Activated T-helper 1 cell treated with anti-CD3 and anti-CD28 coated beads, Interleukin-2, amount 50 U/mL, for 16 hours (primary cell): ENCODE results near the gene BAMBI.
"Not testable (repeated sequence)": the region's sequence is repeated elsewhere in the genome, so short reads cannot be mapped to it uniquely, and the experiment has no call there.

ENCODE experiments used
- DNase-seq, 2 donors: peaks; one replicate each; pipeline ENCODE4 v3.0.0-alpha.2; 2020; ENCODE audit warnings: low read depth in 1 of 2, low spot score in 1 of 2

The BAMBI gene, protein sequence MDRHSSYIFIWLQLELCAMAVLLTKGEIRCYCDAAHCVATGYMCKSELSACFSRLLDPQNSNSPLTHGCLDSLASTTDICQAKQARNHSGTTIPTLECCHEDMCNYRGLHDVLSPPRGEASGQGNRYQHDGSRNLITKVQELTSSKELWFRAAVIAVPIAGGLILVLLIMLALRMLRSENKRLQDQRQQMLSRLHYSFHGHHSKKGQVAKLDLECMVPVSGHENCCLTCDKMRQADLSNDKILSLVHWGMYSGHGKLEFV

DNA sequence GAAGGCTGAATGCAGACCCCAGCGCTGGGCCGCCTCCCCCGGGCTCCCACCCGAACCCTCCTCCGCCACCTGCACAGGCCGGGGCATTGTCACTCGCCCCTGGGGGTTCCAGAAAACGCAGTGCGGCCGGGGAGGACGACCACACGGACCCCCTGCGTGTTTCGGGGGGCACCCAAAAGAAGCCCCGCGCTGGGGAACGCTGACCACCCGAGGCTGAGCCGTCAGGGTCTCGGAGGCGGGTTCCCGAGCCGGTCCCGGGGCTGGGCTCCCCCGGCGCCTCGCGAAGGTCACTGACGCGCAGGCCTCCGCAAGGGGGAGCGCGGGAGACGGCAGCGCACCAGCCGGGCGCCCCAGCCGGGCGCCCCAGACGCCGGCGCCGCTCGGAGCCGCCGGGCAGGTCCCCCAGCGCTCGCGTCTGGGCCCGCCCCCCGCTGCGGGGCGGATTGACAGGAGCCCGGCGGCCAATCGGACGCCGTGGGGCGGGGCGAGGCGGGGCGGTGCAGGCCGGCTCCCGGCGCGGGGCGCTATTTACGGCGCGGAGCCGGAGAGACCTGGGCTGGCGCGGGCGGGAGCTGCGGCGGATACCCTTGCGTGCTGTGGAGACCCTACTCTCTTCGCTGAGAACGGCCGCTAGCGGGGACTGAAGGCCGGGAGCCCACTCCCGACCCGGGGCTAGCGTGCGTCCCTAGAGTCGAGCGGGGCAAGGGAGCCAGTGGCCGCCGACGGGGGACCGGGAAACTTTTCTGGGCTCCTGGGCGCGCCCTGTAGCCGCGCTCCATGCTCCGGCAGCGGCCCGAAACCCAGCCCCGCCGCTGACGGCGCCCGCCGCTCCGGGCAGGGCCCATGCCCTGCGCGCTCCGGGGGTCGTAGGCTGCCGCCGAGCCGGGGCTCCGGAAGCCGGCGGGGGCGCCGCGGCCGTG is at the start of gene BAMBI:
TSS of gene BAMBI (plus strand) at position 554 of the 920 bp plus-strand sequence. CDS start 377 bp downstream, outside the sequence.
- peak; percentile 72 to 84 for DNase-seq

DNA sequence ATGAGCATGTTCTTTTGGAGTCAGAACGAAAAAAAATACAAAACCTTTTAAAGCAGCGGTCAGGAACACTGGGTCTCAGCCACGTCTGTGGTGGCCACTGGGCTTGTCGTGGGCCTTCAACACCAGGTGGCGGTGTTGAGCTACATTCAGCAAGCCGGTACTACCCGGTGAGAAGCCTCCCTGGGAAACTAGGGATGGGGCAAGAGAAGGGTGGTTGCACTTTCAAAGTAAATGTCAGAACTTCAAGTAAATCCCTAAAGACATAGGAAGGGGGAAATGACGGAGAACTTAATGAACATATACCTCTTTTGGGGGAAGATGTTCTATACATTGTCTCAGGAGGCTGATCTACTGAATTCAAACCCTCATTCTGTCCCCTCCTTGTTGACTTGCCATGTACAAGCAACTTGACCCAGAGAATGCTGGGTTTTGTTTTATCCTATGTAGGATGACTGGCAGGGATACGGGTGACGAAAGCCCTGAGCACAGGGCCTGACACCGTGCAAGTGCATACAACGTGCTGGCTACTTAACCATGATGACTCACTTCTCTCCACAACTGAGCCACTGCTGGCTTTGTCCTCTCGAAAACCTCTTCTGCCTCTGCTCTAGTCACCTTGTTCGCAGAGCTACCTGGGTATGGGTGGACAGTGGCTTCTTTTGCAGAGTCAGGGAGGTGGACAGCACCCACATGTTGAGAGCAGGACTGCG is 49.0 kb upstream of the BAMBI start:
- peak; percentile 27 to 33 for DNase-seq

- no peak for DNase-seq
Measured at GRCh38 chr10:28631896-28632583, 45.3 kb upstream of the BAMBI start.

DNA sequence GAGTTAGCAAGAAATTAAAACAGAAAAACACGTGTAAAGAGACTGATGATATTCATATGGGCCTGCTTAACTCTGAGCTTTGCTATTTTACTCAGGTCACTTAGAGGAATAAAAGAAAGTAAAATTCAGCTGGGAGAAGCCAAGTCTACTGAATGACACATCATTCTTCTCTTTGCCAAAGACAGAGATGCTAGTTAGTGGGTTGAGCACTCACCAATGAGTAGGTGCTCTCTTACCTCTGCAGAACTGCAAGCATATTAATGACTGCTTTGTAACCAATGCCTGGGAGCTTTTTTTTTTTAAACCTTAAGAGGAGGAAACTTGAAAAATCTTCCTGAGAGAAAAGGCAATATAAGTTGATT is 44.8 kb upstream of the BAMBI start:
- DNase-seq: no peak

DNA sequence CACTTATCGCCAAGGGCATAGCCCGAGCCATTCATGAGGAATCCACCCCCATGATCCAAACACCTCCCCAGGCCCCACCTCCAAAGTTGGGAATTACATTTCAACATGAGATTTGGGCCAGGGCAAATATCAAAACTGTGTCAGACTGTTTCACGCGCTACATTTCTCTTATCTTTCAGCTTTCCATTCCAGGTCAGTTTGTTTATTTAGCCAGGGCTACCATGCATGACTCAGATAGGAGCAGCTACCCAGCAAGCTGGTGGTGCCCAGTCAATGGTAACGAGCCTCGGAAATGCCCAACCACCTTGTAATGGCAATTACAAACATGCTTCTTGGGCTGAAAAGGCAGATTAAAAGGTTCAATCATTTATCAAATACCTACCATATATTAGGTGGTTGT is 43.6 kb upstream of the BAMBI start:
- DNase-seq: no peak

DNA sequence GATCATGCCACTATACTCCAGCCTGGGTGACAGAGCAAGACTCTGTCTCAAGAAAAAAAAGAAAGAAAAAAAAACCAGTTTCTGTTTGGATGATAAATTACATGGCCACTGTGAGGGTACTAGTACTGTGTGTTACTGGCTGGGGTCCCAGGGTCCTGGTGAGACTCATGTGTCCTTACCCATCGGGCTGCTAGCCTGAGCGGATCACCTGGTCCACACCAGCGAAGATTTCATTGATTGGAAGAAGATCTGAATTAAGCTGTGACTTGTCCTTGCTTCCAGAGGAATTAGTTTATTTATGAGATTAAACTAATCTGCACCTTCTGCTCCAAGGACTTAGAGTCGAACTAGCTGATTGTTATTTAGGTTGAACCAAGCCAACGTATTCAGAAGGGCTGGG is 40.0 kb upstream of the BAMBI start:
- DNase-seq: no peak

GRCh38 chr10:28638392-28638791 is 38.9 kb upstream of the BAMBI start:
- DNase-seq: no peak

GRCh38 chr10:28640551-28640950 is 36.8 kb upstream of the BAMBI start:
- no peak for DNase-seq

GRCh38 chr10:28644647-28645046 is 32.7 kb upstream of the BAMBI start:
- no peak for DNase-seq

- no peak for DNase-seq
Measured at GRCh38 chr10:28652106-28652505, 25.2 kb upstream of the BAMBI start.

- DNase-seq: no peak
Measured at GRCh38 chr10:28652703-28653102, 24.6 kb upstream of the BAMBI start.

DNA sequence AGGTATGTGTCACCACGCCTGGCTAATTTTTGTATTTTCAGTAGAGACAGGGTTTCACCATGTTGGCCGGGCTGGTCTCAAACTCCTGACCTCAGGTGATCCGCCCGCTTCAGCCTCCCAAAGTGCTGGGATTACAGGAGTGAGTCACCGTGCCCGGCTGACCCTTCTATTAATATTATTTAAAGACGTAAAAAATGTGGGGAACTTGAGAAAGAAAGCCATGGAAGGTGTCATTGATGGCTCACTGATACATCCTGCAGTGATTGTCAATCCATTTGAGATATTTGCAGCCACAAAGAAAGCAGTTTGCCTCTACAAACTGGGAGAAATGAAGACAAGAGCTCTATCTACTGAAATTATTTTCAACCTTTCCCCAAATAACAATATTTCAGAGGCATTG is 18.5 kb upstream of the BAMBI start:
- not testable (repeated sequence) for DNase-seq

DNA sequence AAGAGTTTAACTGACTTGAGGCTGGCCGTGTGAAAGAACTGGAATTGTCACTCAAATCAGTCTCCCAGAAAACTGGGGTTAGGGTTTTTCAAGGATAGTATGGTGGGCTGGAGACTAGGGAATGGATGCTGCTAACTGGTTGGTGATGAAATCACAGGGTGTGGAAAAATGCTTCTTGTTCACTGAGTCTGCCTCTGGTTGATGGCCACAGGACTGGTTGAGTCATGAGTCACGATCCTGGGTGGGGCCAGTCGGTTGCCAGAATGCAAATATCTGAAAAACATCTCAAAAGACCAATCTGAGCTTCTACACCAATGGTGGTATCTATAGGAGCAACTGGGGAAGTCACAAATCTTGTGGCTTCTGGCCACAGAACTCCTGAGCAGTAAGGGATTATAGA is 16.3 kb upstream of the BAMBI start:
- no peak for DNase-seq

DNA sequence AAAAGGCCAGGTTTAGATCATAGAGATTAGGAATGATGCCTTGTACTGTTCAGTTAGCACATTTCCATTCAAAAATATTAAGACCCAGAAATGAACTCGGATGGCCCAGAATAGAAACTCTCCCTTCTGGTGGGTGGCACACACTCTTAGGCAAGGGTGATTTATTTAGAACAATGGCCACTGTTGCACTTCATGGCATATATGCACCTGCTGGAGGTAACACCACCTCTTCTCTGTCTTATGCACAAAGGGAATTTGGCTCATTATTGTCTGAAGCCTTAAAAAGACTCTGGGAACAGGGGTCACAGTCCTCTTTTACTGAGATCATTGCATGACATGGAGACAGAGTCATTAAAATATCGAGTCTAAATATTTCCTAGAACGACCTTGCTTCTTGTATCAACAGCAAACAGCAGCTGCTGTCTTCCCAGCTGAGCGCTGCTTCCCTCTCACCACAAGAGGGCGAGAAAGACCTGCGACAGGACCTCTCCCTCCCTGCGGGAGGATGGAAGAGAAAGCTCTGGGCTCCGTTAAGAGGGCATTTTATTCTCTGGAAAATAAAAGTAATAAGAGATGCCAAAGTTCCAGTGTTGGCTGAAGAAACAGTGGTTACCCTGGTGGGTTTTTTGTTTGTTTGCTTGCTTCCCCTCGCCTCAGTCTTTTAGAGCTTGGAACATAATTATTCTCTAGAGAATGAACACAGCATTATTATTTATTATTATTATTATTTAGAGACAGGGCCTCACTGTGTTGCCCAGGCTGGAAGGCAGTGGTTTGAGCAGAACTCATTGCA is 13.5 kb upstream of the BAMBI start:
- peak; percentile 21 to 40 for DNase-seq

DNA sequence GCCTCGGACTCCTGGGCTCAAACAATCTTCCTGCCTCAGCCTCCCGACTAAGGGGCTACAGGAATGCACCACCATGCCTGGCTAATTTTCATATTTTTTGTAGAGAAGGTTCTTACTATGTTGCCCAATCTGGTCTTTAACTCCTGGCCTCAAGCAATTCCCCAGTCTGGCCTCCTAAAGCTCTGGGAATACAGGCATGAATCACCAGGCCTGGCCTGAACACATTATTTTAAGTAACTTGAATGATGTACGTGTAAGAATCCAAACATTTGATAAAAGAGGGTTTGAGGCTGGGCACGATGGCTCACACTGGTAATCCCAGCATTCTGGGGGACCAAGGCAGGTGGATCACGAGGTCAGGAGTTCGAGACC is 13.0 kb upstream of the BAMBI start:
- no peak for DNase-seq

DNA sequence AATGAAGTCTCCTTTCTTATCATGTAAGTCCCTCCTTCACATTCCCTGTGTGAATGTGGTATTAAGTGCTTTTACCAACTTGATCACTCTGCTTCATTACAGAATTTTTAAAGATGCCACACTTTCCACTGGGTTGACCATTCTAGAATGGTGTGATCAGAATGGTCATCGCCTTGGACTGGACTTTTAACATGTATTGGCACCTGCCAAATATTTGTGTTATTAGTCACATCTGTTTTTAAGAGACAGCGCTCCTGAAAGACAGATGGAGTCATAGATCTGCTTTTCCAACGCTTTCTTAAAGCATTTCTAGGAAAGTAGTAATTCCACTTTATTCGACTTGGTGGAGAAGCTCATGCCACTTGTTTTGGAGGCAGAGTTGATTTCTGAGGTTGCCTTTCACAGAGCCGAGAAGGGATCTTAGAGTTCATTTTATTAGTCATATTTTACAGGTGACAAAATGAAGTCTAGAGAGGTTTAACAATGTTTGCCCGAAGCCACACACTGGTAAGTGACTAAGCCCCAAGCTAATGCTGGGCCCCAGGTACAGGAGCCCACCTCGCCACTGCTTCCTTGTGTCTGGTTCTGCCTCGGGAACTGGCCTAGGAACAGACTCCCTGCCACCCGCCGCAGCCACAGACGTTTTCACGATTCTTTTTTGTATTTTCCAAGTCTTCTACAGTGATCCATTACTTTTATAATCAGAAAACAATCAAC is 10.4 kb upstream of the BAMBI start:
- no peak for DNase-seq

DNA sequence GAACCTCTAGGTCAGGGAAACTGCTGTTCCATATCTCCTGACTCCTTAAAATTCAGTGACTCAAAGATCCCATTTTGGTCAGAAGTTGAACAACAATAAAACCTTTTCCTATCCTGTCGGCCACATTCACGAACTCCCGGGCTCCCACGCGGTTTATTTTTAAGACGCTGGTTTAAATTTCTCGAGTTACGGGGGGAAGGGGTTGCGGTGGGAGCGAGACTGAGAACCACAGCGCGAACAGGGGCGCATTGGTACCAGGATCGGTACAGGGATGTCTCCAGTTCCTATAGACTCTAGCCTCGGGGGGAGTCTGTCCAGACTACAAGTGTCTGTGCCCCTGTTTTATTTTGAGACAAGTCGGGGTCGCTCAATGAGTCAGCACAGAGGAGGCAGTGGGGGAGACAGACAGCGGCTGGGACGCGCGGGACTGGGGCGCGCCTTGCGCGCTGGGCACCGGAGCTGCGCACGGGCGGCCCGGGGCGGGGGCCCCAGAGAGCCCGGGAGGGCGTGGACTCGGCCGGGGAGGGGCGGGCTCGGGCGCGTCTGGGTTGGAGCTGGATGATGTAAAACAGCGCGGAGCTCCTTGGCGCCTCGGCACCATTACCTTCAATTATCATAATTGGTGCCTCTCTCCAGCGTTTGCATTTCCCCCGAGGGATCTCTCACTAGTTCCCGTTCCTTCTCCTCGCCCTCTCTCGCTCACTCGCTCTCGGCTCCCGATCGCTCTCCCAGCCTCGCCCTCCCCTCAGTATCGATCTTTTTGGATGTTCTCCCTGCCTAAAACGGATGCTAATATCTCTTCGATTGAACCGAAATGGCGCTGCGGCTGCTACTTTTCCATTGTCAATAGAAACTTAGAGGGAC is 8.7 kb upstream of the BAMBI start:
- DNase-seq: peak in 1 of 2 donors; percentile 24

DNA sequence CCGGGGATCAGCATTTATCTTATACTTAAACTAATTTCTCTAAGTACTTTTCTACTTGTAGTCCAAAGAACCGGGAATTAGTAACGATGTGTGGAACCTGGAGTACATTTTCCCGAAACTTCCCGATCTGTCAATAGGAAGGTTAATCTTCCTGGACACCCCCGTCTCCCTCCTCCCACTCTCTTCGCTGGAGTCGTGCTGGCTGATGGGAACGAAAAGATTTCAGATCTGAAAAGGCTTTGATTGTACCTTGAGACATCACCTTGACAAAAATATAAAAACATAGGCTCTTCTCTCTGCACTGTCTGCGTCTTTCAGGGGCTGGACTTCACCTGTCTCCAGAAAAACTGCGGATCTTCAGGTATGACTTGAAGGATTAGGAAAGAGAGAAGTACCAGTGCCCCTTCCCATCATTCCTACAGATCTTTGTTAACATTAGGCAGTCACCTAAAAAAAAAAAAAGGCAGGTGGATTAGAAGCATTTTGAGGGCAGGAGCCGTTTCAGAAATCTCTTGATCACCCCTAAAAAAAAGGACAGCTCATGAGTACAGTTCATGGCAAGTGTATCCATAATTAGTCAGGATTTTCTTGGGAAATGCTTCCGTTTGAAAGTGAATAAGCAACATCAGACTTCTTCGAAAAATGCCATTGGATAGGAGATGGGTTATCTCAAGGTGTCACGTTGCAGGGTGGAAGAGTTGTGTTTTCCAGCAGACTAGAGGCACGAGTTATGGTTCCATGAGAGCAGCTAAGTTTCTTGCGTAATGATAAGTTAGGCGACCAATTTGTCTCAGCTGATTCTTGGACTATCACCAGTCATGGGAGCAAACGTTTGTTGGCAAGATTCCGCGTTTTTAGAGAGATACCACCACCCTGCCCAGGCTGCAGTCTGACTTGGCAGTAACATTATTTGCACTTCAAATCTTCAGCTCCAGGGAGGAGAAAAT is 7.8 kb upstream of the BAMBI start:
- no peak for DNase-seq
